Karpas-422 (cell line): ENCODE data around the gene RFNG. TPM values are rescaled to one million over a fixed set of nuclear protein-coding genes. Genes with fewer than 3 reads are reported as not detected.
A peak's percentile ranks its signal among the peaks of the same experiment; 100 is the strongest.

ENCODE experiments used
- DNase-seq: peaks from one replicate; pipeline ENCODE4 v3.0.0-alpha.2; 2015
- H2AFZ ChIP-seq: fragments of 200-600 bp; sonication (generic); 2 replicates; pipeline ENCODE4 v1.6.1; 2014; ENCODE audit warnings: antibody characterized with exemption, low read length, mixed read lengths
- H3K27ac ChIP-seq: fragments of 200-600 bp; sonication (generic); 2 replicates; pipeline ENCODE4 v1.5.1; 2014; ENCODE audit warnings: mild to moderate bottlenecking, low read length, moderate library complexity
- H3K27me3 ChIP-seq: fragments of 200-600 bp; sonication (generic); 2 replicates; pipeline ENCODE4 v1.6.1; 2014; ENCODE audit warnings: low read length, mixed read lengths
- H3K36me3 ChIP-seq: fragments of 200-600 bp; sonication (generic); 2 replicates; pipeline ENCODE4 v1.6.1; 2014; ENCODE audit warnings: low read length, mixed read lengths; ENCODE audit not compliant: insufficient read depth
- H3K4me1 ChIP-seq: fragments of 200-600 bp; sonication (generic); 2 replicates; pipeline ENCODE4 v1.6.1; 2014; ENCODE audit warnings: mild to moderate bottlenecking, low read length, mixed read lengths
- H3K4me2 ChIP-seq: fragments of 200-600 bp; sonication (generic); 2 replicates; pipeline ENCODE4 v1.6.1; 2014; ENCODE audit warnings: low read length, low read depth, mild to moderate bottlenecking; ENCODE audit not compliant: poor library complexity, severe bottlenecking
- H3K4me3 ChIP-seq: fragments of 200-600 bp; sonication (generic); 2 replicates; pipeline ENCODE4 v1.5.1; 2014; ENCODE audit warnings: mild to moderate bottlenecking, antibody characterized with exemption, low read length, mixed read lengths
- H3K79me2 ChIP-seq: fragments of 200-600 bp; sonication (generic); 2 replicates; pipeline ENCODE4 v1.6.1; 2014; ENCODE audit warnings: mild to moderate bottlenecking, low read length, mixed read lengths
- H3K9ac ChIP-seq: fragments of 200-600 bp; sonication (generic); 2 replicates; pipeline ENCODE4 v1.6.0; 2014; ENCODE audit warnings: low read length
- H3K9me2 ChIP-seq: fragments of 200-600 bp; sonication (generic), shearing (Covaris generic); replicated peaks from 2 replicates; pipeline ENCODE4 v1.6.0; 2014; ENCODE audit warnings: mild to moderate bottlenecking, low read length, moderate library complexity; ENCODE audit not compliant: insufficient read depth
- H3K9me3 ChIP-seq: fragments of 300-700, 200-600 bp; sonication (generic); 2 replicates; pipeline ENCODE4 v1.6.1; 2014; ENCODE audit warnings: low read length, mixed read lengths
- H4K20me1 ChIP-seq: fragments of 200-600 bp; sonication (generic); 2 replicates; pipeline ENCODE4 v1.6.1; 2014; ENCODE audit warnings: mild to moderate bottlenecking, antibody characterized with exemption, low read length, low read depth; ENCODE audit not compliant: insufficient read depth
- total RNA-seq: library from RNA; depleted of rRNA; stranded (reverse); fragments of >200 nt; shearing (Covaris generic); gene quantifications from 2 replicates; pipeline ENCODE4 v1.2.3, GENCODE V29; 2014; ENCODE audit warnings: low replicate concordance

The RFNG gene
- total RNA-seq, 1 experiment from 2014 or later, result 16.5 TPM

- H3K36me3 ChIP-seq, result no peaks in the 10 kb centered on the region
- H4K20me1 ChIP-seq, result 0 out of 2 replicates have a peak, but pooled peaks cover 6% of the 10 kb centered on the region
- H3K4me3 ChIP-seq, result no peak overlapping the region
- no peak overlapping the region for H3K9ac ChIP-seq
- no peak overlapping the region for H3K27ac ChIP-seq
- H3K9me3 ChIP-seq, result no peaks in the 10 kb centered on the region
- no peaks in the 10 kb centered on the region for H3K27me3 ChIP-seq
- H3K4me2 ChIP-seq, result no peak overlapping the region
- H3K79me2 ChIP-seq, result peaks cover 11% of the 10 kb centered on the region
- H2AFZ ChIP-seq, result no peak overlapping the region
- H3K4me1 ChIP-seq, result peaks cover 27% of the 10 kb centered on the region
- DNase-seq, result peak; percentile 52
- H3K9me2 ChIP-seq, result no peaks in the 10 kb centered on the region
Measured at GRCh38 chr17:82034371-82035011, 17.1 kb downstream of the RFNG start.

DNA sequence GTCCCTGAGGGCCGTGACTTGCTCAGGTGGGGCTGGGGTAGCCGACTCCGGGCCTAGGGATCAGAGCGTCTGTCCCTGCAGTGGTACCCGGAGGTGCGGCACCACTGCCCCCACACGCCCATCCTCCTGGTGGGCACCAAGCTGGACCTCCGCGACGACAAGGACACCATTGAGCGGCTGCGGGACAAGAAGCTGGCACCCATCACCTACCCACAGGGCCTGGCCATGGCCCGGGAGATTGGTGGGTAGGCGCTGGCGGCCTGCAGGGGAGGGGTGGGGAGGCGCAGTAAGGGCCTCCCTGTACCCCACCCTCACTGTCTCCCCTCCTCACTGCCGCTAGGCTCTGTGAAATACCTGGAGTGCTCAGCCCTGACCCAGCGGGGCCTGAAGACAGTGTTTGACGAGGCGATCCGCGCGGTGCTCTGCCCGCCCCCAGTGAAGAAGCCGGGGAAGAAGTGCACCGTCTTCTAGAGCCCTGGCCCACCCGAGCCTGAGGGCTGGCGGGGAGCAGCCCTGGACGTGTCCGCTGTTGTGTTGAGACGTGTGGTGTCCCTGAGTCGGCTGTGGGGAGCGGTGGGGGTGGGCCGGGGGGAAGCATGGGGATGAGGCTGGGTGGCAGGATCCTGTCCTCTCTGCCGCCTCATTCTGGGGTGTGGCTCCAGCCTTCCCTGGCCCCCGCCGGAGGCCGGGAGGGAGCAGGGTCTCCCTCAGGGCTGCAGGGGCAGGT is 18.1 kb downstream of the RFNG start:
- Histone ChIP-seq H3K9me3 (no peaks in the 10 kb centered on the region), H4K20me1 (0 out of 2 replicates have a peak, but pooled peaks cover 6% of the 10 kb centered on the region), H3K36me3 (no peaks in the 10 kb centered on the region), H3K27me3 (no peaks in the 10 kb centered on the region), H3K4me2 (no peak overlapping the region), H3K79me2 (peaks cover 11% of the 10 kb centered on the region), H3K4me3 (no peak overlapping the region), H3K27ac (no peak overlapping the region), H3K9me2 (no peaks in the 10 kb centered on the region), H3K4me1 (peaks cover 27% of the 10 kb centered on the region), H3K9ac (no peak overlapping the region), H2AFZ (no peak overlapping the region)
- DNase-seq, result no peak

DNA sequence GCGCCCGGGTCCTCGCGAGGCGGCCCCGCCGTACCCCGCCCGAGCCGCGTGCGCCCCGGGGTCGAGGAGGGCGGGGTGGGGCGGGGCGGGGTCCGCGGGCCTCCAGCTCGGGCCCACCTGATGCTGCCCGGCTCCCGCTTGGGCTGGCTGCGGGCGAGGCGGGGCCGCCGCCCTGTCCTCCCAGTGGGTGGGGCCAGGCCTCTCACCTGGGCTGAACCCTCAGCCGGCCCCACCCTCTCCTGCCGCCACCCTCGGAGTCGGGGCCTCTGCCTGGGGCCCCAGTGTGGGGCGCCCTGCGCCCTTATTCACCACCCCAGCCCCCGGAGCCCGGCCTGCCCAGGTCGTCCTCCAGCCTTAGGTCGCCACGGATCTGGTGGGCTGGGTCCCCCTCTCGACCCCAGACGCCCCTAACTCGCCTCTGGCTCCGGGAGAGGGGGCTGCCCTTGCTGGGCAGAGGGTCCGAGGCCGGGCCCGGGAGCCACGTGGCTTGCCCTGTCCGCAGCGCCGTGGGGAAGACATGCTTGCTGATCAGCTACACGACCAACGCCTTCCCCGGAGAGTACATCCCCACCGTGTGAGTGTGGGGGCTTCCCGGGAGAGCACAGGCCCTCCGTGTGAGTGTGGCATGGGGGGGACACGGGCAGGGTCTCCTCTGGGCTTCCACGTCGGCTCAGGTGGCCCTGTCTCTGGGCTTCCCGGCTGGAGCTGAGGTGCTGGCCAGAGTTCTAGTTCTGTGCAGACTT is 19.6 kb downstream of the RFNG start:
- H3K79me2 ChIP-seq, result peaks cover 10% of the 10 kb centered on the region
- H3K36me3 ChIP-seq, result no peaks in the 10 kb centered on the region
- DNase-seq, result peak; percentile 76
- 0 out of 2 replicates have a peak, but pooled peaks cover 6% of the 10 kb centered on the region for H4K20me1 ChIP-seq
- peaks cover 23% of the 10 kb centered on the region for H3K4me1 ChIP-seq
- H3K9me2 ChIP-seq, result no peaks in the 10 kb centered on the region
- peak overlapping the region; percentile 26 for H3K4me2 ChIP-seq
- H3K4me3 ChIP-seq, result no peak overlapping the region
- no peak overlapping the region for H3K9ac ChIP-seq
- H3K9me3 ChIP-seq, result no peaks in the 10 kb centered on the region
- H3K27me3 ChIP-seq, result no peaks in the 10 kb centered on the region
- H2AFZ ChIP-seq, result no peak overlapping the region
- no peak overlapping the region for H3K27ac ChIP-seq

DNA sequence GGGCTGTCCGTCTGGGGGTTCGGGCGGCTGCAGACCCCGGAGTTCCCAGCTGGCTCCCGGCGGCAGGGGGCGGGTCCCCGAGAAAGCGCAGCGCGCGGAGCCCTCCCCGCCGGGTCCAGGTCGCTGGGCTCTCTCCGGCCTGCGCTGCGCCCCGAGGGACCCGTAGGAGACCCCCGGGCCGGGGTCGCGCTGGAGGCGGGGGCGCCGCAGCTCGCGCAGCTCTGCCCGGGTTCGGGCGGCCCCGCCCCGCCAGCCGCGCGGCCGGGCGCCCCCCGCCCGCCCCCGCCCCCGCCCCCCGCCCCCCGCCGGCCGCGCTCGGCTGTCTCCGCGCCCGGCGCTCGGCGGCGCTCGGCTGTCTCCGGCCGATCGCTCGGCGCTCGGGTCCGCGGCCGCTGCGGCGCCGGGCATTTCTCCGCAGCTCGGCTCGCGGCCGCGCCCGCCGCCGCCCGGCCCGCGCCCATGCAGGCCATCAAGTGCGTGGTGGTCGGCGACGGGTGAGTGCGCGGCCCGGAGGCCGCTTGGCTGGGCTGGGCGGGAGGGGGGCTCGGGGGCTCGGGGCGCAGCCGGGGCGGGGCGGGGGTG is 20.2 kb downstream of the RFNG start, which contains the start of gene RAC3:
RAC3 (plus strand) TSS at position 376 of the 582 bp plus-strand sequence; CDS start at position 460, 84 bp downstream.
- peak within 1 kb of the TSS; percentile 75 for H3K4me2 ChIP-seq
- no peaks in the 10 kb centered on the region for H3K9me3 ChIP-seq
- peaks cover 19% of the 10 kb centered on the region for H3K4me1 ChIP-seq
- H3K9ac ChIP-seq, result peak within 1 kb of the TSS; percentile 64
- no peaks in the 10 kb centered on the region for H3K27me3 ChIP-seq
- H3K4me3 ChIP-seq, result peak within 1 kb of the TSS; percentile 60
- H3K79me2 ChIP-seq, result peaks cover 4% of the 10 kb centered on the region
- peak within 1 kb of the TSS; percentile 67; the same call in 1 of the 2 replicates for H2AFZ ChIP-seq
- H3K36me3 ChIP-seq, result no peaks in the 10 kb centered on the region
- peak; percentile 68 for DNase-seq
- H4K20me1 ChIP-seq, result 0 out of 2 replicates have a peak, but pooled peaks cover 4% of the 10 kb centered on the region
- H3K9me2 ChIP-seq, result no peaks in the 10 kb centered on the region
- H3K27ac ChIP-seq, result no peak within 1 kb of the TSS

GRCh38 chr17:82030470-82031302 is 20.9 kb downstream of the RFNG start:
- no peaks in the 10 kb centered on the region for H4K20me1 ChIP-seq
- H3K4me2 ChIP-seq, result peak overlapping the region; percentile 75
- peak overlapping the region; percentile 60 for H3K4me3 ChIP-seq

DNA sequence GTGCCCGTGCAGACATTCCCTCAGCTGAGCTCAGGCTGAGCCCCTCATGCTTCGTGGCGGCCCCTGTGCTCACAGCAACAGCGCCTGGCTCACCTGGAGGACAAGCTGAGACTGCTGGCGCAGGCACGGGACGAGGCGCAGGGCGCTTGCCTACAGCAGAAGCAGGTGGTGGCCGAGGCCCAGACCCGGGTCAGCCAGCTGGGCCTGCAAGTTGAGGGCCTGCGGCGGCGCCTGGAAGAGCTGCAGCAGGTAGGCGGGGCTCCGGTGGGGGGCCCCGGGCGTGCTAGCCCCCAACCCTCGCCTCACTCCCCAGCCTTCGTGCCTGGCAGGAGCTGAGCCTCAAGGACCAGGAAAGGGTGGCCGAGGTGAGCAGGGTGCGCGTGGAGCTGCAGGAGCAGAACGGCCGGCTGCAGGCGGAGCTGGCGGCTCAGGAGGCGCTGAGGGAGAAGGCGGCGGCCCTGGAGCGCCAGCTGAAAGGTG is 21.6 kb downstream of the RFNG start:
- no peaks in the 10 kb centered on the region for H4K20me1 ChIP-seq
- no peaks in the 10 kb centered on the region for H3K27me3 ChIP-seq
- no peak overlapping the region for H3K27ac ChIP-seq
- no peaks in the 10 kb centered on the region for H3K9me3 ChIP-seq
- peak overlapping the region; percentile 75 for H3K4me2 ChIP-seq
- DNase-seq, result no peak
- H3K4me3 ChIP-seq, result no peak overlapping the region; the same call in 1 of the 2 replicates
- H3K79me2 ChIP-seq, result no peaks in the 10 kb centered on the region
- H3K9me2 ChIP-seq, result no peaks in the 10 kb centered on the region
- H2AFZ ChIP-seq, result no peak overlapping the region
- H3K36me3 ChIP-seq, result no peaks in the 10 kb centered on the region
- H3K9ac ChIP-seq, result no peak overlapping the region
- peaks cover 11% of the 10 kb centered on the region for H3K4me1 ChIP-seq

More at GRCh38 chr17:82030470-82031302, 20.9 kb downstream of the RFNG start:
- Histone ChIP-seq H2AFZ (peak overlapping the region; percentile 67; the same call in 1 of the 2 replicates), H3K9me3 (no peaks in the 10 kb centered on the region), H3K4me1 (peaks cover 13% of the 10 kb centered on the region), H3K36me3 (no peaks in the 10 kb centered on the region), H3K9ac (peak overlapping the region; percentile 64), H3K27me3 (no peaks in the 10 kb centered on the region), H3K9me2 (no peaks in the 10 kb centered on the region), H3K27ac (no peak overlapping the region), H3K79me2 (no peaks in the 10 kb centered on the region)
- DNase-seq, result peak; percentile 91

DNA sequence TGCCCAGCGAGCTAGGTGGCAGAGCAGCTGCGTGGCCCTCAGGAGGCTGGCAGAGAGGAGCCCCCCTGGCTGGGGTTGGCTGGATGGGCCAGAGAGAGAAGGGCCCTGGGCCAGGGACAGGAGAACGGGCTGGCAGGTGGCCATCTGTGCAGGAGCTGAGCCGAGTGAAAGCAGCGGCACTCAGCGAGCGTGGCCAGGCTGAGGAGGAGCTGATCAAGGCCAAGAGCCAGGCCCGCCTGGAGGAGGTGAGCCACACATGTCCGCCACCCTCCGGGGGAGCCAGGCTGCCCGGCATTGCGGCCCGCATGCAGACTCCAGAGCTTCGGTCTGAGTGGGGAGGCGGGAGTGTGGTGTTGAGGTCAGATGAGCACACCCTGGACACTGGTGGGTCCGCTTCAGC is 22.2 kb downstream of the RFNG start:
- Histone ChIP-seq H3K4me2 (no peak overlapping the region), H3K27ac (no peak overlapping the region), H3K9ac (no peak overlapping the region), H3K9me2 (no peaks in the 10 kb centered on the region), H3K36me3 (no peaks in the 10 kb centered on the region), H2AFZ (no peak overlapping the region), H3K27me3 (no peaks in the 10 kb centered on the region), H3K9me3 (no peaks in the 10 kb centered on the region), H3K4me3 (no peak overlapping the region), H3K79me2 (peaks cover 1% of the 10 kb centered on the region; the same call in 1 of the 2 replicates), H4K20me1 (no peaks in the 10 kb centered on the region), H3K4me1 (peaks cover 13% of the 10 kb centered on the region)
- no peak for DNase-seq
